HG03354 (cell line): ENCODE measurements around the gene NXNL2.

Source experiments
- ATAC-seq: cut with Tn5 transposase; IDR thresholded peaks from one replicate; pipeline ENCODE4 v1.9.1; 2021; ENCODE audit warnings: mild to moderate bottlenecking; ENCODE audit not compliant: unreplicated experiment, poor library complexity, severe bottlenecking

NXNL2 gene

GRCh38 chr9:88577256-88578120, 42.5 kb downstream of the NXNL2 start:
- no peak for ATAC-seq

DNA sequence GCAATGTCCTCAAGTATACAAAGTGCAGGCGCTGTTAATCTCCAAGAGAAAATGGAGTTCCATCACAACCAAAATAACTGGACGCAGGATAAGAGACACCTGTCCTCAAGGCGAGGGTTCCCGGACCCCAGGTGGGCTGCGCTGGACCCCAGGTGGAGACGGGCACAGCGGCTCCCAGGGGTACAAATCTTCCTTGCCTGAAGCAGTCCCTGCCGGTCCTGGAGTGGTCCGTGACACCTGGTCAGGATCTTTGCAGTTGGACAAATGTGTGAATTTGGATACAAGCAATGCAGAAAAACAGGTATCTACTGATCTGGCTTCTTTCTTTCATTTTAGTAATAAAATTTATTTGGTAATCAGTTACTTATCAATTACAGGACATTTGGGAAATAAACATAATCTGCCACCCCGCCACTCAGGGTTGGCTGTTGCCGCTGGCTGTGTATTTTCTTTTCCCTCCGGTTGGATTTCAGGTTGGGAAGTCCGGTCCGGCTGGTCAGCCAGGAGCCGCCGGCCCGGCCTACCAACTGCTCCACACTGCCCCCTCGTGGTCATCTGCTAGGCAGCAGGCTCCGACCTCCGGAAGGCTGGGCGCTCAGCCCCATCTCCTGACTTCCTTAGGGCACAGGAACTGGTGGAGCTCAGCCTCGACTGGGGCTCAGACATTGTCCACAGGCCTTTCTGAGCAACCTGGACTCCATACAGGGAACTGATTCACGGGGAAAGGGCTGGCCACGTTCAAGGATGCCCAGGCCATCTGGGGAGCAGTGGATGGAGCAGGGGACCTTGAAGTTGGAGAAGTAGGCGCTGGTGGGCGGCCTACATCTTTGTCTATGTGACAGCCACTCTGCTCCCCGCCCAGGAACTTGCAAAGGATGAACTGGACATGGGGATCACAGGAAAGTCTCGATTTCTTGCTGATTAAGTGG, 43.4 kb downstream of the NXNL2 start:
- ATAC-seq: peak; percentile 89

- ATAC-seq: no peak
Measured at GRCh38 chr9:88579050-88579715, 44.2 kb downstream of the NXNL2 start.

GRCh38 chr9:88580961-88581360, 46.0 kb downstream of the NXNL2 start:
- no peak for ATAC-seq

- no peak for ATAC-seq
Measured at GRCh38 chr9:88583901-88584596, 49.1 kb downstream of the NXNL2 start.

- no peak for ATAC-seq
Measured at GRCh38 chr9:88585426-88585825, 50.4 kb downstream of the NXNL2 start.

GRCh38 chr9:88586452-88586851, 51.5 kb downstream of the NXNL2 start:
- ATAC-seq: no peak

- no peak for ATAC-seq
Measured at GRCh38 chr9:88587182-88587581, 52.2 kb downstream of the NXNL2 start.

DNA sequence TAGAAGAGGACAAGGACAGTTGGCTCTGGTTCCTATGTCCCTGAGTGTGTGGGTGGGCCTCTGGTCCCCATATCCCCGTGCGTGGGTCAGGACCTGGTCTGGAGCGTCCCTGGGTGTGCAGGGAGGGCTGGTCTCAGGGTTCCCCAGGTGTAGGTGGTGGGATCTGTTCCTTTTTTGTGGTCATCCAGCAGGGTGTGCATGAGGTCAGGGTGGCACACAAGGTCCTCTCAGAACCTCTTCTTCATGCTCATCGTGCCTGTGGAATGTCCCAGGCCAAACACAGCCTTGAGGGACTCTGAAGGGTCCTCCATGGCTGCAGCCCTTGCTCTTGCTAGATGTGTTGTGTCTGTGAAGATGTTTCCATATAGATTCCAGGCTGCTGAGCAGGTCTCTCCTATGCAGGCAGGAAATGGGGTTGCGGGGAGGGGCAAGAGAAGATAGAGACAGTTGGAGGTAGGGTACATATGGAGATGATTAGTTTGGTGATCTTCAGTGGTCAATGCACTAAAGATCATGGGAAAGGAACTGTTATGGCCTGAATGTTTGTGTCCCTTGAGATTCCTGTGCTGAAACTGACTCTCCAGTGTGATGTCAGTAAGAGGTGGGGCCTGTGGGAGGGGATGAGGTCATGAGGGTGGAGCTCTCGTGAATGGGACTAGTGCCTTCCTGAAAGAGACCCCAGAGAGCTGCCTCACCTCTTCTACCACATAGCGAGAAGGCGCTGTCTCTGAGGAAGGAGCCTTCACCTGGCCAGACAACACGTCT, 53.1 kb downstream of the NXNL2 start:
- ATAC-seq: no peak

- no peak for ATAC-seq
Measured at GRCh38 chr9:88589656-88590055, 54.7 kb downstream of the NXNL2 start.

DNA sequence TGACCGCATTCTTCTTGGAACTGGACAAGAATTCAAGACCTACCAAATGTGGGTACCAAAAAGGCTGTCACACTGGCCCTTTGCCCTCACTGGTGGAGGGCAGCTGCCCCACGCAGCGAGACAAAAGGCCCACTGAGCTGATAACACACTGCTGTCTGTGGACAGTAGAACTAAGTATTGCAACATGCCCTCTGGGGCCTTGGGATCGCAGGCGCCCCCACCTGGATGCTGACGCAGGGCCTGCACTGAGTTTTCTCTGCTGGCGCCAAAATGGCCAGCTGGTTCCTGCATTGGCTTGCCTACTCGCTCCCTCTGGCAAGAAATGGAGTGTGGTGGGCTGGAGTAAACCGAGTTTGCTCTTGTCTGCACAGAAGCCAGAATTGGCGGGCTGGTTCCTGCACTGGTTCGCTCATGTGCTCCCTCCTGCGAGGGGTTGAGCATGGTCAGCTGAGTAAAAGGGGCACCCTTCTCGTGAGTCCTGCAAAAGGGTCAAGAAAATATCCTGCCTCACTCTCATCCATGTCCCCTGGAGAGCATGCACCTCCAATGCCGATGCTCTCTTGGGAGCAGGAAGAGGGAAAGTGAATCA, 55.7 kb downstream of the NXNL2 start:
- ATAC-seq: no peak

DNA sequence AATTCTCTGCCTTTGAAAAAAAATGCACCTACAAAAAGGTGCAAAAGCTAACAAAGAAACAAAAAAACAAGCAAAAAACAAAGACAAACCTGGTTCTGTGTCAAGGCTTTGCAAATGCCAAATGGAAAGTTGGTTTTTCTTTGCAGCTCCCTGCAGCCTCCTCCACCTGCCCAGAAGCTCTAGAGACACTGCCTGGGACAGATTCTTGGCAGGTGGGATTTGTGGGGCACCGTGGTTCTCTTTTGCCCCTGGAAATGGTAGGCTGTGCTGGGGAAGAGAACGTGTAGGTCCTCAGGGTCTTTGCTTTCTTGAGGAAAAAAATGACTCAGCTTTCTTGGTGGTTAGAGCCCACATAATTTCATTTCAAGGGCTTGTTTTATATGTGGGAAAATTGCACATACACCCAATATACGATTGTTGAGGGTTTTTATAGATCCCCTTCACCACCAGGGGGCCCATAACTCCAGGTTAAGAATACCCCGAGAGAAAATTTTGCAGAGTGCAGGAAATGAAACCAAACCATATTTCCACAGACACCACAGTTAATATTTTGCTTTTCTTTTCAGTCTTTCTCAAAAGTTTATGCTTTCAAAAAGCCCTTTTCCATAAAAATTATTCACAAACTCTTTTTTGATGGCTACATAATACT, 58.7 kb downstream of the NXNL2 start:
- ATAC-seq: peak; percentile 91
